H1 (cell line): ENCODE data around the gene TTC32. TPM values are rescaled to one million over a fixed set of nuclear protein-coding genes. Genes with fewer than 3 reads are reported as not detected.

ENCODE experiments used
- CTCF ChIA-PET: fragments of 300-600 bp; sonication (Branson Sonifier 250); formaldehyde crosslinking; loops from one replicate; lab custom pipeline; 2021; ENCODE audit not compliant: partially characterized antibody; lab: Charles Lee
- POLR2A ChIA-PET: fragments of 300-600 bp; sonication (Branson Sonifier 250); formaldehyde crosslinking; loops from one replicate; lab custom pipeline; 2021; ENCODE audit warnings: inconsistent platforms; ENCODE audit not compliant: partially characterized antibody; lab: Charles Lee
- DNase-seq, 2 experiments: peaks; one replicate each; pipeline versions ENCODE4 v3.0.0 to v3.0.0-alpha.2; 2010 to 2022; ENCODE audit warnings: low spot score in 2 of 2, low read depth in 1 of 2, mixed read lengths in 1 of 2
- FAIRE-seq: peaks from 2 replicates; lab custom pipeline; 2011; peaks lifted over from hg19 to GRCh38; lab: Jason Lieb, UNC
- H2AFZ ChIP-seq: 2 replicates; pipeline ENCODE4 v1.8.1; 2012; ENCODE audit warnings: low read length, inconsistent platforms
- H2AK5ac ChIP-seq: 2 replicates; pipeline ENCODE4 v1.6.1; 2013; ENCODE audit warnings: low read depth, low read length
- H2BK120ac ChIP-seq: replicated peaks from 2 replicates; pipeline ENCODE3; 2013; ENCODE audit warnings: low read depth, low read length, inconsistent platforms
- H2BK12ac ChIP-seq: 2 replicates; pipeline ENCODE4 v1.6.1; 2013; ENCODE audit warnings: low read depth, low read length
- H2BK15ac ChIP-seq: 2 replicates; pipeline ENCODE4 v1.6.1; 2013; ENCODE audit warnings: low read length
- H2BK20ac ChIP-seq: 2 replicates; pipeline ENCODE4 v1.6.1; 2013; ENCODE audit warnings: low read length
- H2BK5ac ChIP-seq: 2 replicates; pipeline ENCODE4 v1.6.1; 2013; ENCODE audit warnings: low read depth, low read length
- H3K14ac ChIP-seq: 2 replicates; pipeline ENCODE4 v1.6.1; 2013; ENCODE audit warnings: inconsistent platforms; ENCODE audit not compliant: insufficient read length
- H3K18ac ChIP-seq: 2 replicates; pipeline ENCODE4 v1.6.1; 2013; ENCODE audit warnings: low read length; ENCODE audit errors: extremely low read depth
- H3K23ac ChIP-seq: 2 replicates; pipeline ENCODE4 v1.6.1; 2013; ENCODE audit warnings: inconsistent platforms; ENCODE audit not compliant: insufficient read length
- H3K23me2 ChIP-seq: 2 replicates; pipeline ENCODE4 v1.6.1; 2013; ENCODE audit warnings: low read depth, low read length
- H3K27ac ChIP-seq: 2 replicates; pipeline ENCODE4 v1.6.1; 2011; ENCODE audit warnings: low read depth, low read length, inconsistent platforms
- H3K27me3 ChIP-seq, 4 experiments: replicated peaks in 1 of 4; 1 replicate in 1 of 4; 2 replicates in 3 of 4; pipeline versions ENCODE4 v1.6.1 to v1.8.1; 2011 to 2013; ENCODE audit warnings: low read length in 3 of 4, mild to moderate bottlenecking in 3 of 4, inconsistent platforms in 2 of 4, mixed read lengths in 2 of 4, moderate library complexity in 1 of 4; ENCODE audit not compliant: control insufficient read depth in 3 of 4, insufficient read depth in 3 of 4; ENCODE audit errors: extremely low read depth in 1 of 4
- H3K36me3 ChIP-seq, 4 experiments: 2 replicates each; pipeline versions ENCODE4 v1.6.1 to v1.8.1; 2011 to 2013; ENCODE audit warnings: mild to moderate bottlenecking in 4 of 4, low read length in 3 of 4, moderate library complexity in 2 of 4, control low read depth in 1 of 4, inconsistent platforms in 1 of 4; ENCODE audit not compliant: insufficient read depth in 4 of 4, control insufficient read depth in 2 of 4
- H3K4ac ChIP-seq: replicated peaks from 2 replicates; pipeline ENCODE3; 2013; ENCODE audit warnings: low read length, low read depth, mixed read lengths, inconsistent platforms; ENCODE audit not compliant: insufficient read length
- H3K4me1 ChIP-seq, 4 experiments: replicated peaks in 1 of 4; 1 replicate in 1 of 4; 2 replicates in 3 of 4; pipeline versions ENCODE4 v1.6.1 to v1.8.1; 2011 to 2013; ENCODE audit warnings: low read length in 3 of 4, inconsistent platforms in 2 of 4, mixed read lengths in 1 of 4; ENCODE audit not compliant: insufficient read depth in 4 of 4, control insufficient read depth in 3 of 4
- H3K4me2 ChIP-seq, 2 experiments: 2 replicates each; pipeline versions ENCODE4 v1.6.1 to v1.8.1; 2011 to 2013; ENCODE audit warnings: low read depth in 2 of 2, low read length in 2 of 2, control low read depth in 1 of 2, inconsistent platforms in 1 of 2, mild to moderate bottlenecking in 1 of 2; ENCODE audit not compliant: insufficient read depth in 1 of 2
- H3K4me3 ChIP-seq, 4 experiments: fragments of 200-600, 300-600 bp in 1 of 4; sonication (generic), shearing (Covaris generic), sonication (Bioruptor Twin) in 1 of 4; 2 replicates each; pipeline versions ENCODE4 v1.5.1 to v1.8.1; 2011 to 2016; ENCODE audit warnings: low read length in 4 of 4, low read depth in 3 of 4, control low read depth in 2 of 4, inconsistent platforms in 2 of 4, mild to moderate bottlenecking in 2 of 4, mixed read lengths in 1 of 4, moderate library complexity in 1 of 4; ENCODE audit not compliant: insufficient read depth in 2 of 4; ENCODE audit errors: extremely low read depth in 1 of 4
- H3K56ac ChIP-seq: replicated peaks from 2 replicates; pipeline ENCODE3; 2013; ENCODE audit warnings: low read depth, mild to moderate bottlenecking, mixed read lengths, low read length, inconsistent platforms; ENCODE audit not compliant: insufficient read length
- H3K79me1 ChIP-seq: 2 replicates; pipeline ENCODE4 v1.6.1; 2013; ENCODE audit warnings: low read depth, low read length, control low read depth
- H3K79me2 ChIP-seq, 2 experiments: 2 replicates each; pipeline versions ENCODE4 v1.6.1 to v1.8.1; 2012 to 2013; ENCODE audit warnings: low read length in 2 of 2, mild to moderate bottlenecking in 2 of 2, inconsistent platforms in 1 of 2; ENCODE audit not compliant: insufficient read depth in 2 of 2, control insufficient read depth in 1 of 2
- H3K9ac ChIP-seq, 4 experiments: replicated peaks in 1 of 4; 1 replicate in 1 of 4; 2 replicates in 3 of 4; pipeline versions ENCODE4 v1.6.1 to v1.8.1; 2011 to 2013; ENCODE audit warnings: low read depth in 3 of 4, low read length in 3 of 4, control low read depth in 2 of 4, mild to moderate bottlenecking in 2 of 4, moderate library complexity in 2 of 4, inconsistent platforms in 1 of 4; ENCODE audit errors: extremely low read depth in 1 of 4
- H3K9me3 ChIP-seq, 2 experiments: 2 replicates each; pipeline versions ENCODE4 v1.6.1 to v1.8.1; 2012 to 2013; ENCODE audit warnings: mild to moderate bottlenecking in 2 of 2, moderate library complexity in 2 of 2, control low read depth in 1 of 2, inconsistent platforms in 1 of 2, low read depth in 1 of 2, low read length in 1 of 2, mixed read lengths in 1 of 2; ENCODE audit not compliant: insufficient read depth in 2 of 2
- H4K20me1 ChIP-seq, 2 experiments: replicated peaks in 1 of 2; 2 replicates each; pipeline versions ENCODE3 to v1.8.1; 2011 to 2013; ENCODE audit warnings: inconsistent platforms in 2 of 2, low read length in 2 of 2, mild to moderate bottlenecking in 1 of 2; ENCODE audit not compliant: insufficient read depth in 2 of 2, control insufficient read depth in 1 of 2
- H4K5ac ChIP-seq: 2 replicates; pipeline ENCODE4 v1.6.1; 2013; ENCODE audit warnings: low read length, low read depth, mixed read lengths, inconsistent platforms; ENCODE audit not compliant: insufficient read length
- H4K8ac ChIP-seq: 2 replicates; pipeline ENCODE4 v1.8.0; 2013; ENCODE audit warnings: mild to moderate bottlenecking, moderate library complexity, low read length, inconsistent platforms; ENCODE audit not compliant: insufficient read depth; ENCODE audit errors: extremely low read depth
- H4K91ac ChIP-seq: replicated peaks from 2 replicates; pipeline ENCODE3; 2013; ENCODE audit warnings: low read length, mixed read lengths, inconsistent platforms; ENCODE audit not compliant: insufficient read length
- ASH2L ChIP-seq: fragments of 200-600, 300-600 bp; sonication (generic); IDR thresholded peaks from one replicate; pipeline ENCODE4 v1.7.1; 2017; ENCODE audit warnings: low read length
- BACH1 ChIP-seq: IDR thresholded peaks from 2 replicates; pipeline ENCODE4 v1.6.1; 2012; ENCODE audit warnings: low read length, improper control_type of control experiment
- BCL11A ChIP-seq, 2 experiments: IDR thresholded peaks; one replicate each; pipeline ENCODE4 v1.6.1; 2011; ENCODE audit warnings: low read depth in 2 of 2, low read length in 2 of 2, mild to moderate bottlenecking in 2 of 2
- CEBPB ChIP-seq: IDR thresholded peaks from 2 replicates; pipeline ENCODE4 v1.6.1; 2012; ENCODE audit warnings: low read depth, low read length
- CHD1 ChIP-seq: IDR thresholded peaks from 2 replicates; pipeline ENCODE4 v1.6.1; 2012; ENCODE audit warnings: low read depth, low read length, improper control_type of control experiment
- CREB1 ChIP-seq: IDR thresholded peaks from 2 replicates; pipeline ENCODE4 v1.6.1; 2012; ENCODE audit warnings: inconsistent platforms
- GABPA ChIP-seq: IDR thresholded peaks from 2 replicates; pipeline ENCODE4 v1.6.1; 2011; ENCODE audit warnings: mild to moderate bottlenecking, low read length, moderate library complexity, borderline replicate concordance; ENCODE audit not compliant: insufficient read depth
- KDM1A ChIP-seq: fragments of 200-600, 300-600 bp; sonication (generic); IDR thresholded peaks from 2 replicates; pipeline ENCODE4 v1.7.1; 2016; ENCODE audit warnings: mild to moderate bottlenecking, low read length, borderline replicate concordance
- POLR2A ChIP-seq, 2 experiments: IDR thresholded peaks; 1 replicate in 1 of 2; 2 replicates in 1 of 2; pipeline ENCODE4 v1.6.1; 2011; ENCODE audit warnings: low read depth in 2 of 2, low read length in 2 of 2, mild to moderate bottlenecking in 2 of 2; ENCODE audit errors: control extremely low read depth in 1 of 2
- POLR2AphosphoS5 ChIP-seq: IDR thresholded peaks from 2 replicates; pipeline ENCODE4 v1.6.1; 2011; ENCODE audit warnings: low read depth, low read length
- RAD21 ChIP-seq, 2 experiments: IDR thresholded peaks in 1 of 2; conservative IDR thresholded peaks in 1 of 2; 2 replicates each; pipeline ENCODE4 v1.6.1; 2011; ENCODE audit warnings: low read depth in 2 of 2, low read length in 2 of 2, improper control_type of control experiment in 1 of 2, inconsistent platforms in 1 of 2, mild to moderate bottlenecking in 1 of 2, moderate library complexity in 1 of 2
- SIN3A ChIP-seq, 2 experiments: IDR thresholded peaks in 1 of 2; conservative IDR thresholded peaks in 1 of 2; 2 replicates each; pipeline ENCODE4 v1.6.1; 2011 to 2012; ENCODE audit warnings: low read length in 2 of 2, improper control_type of control experiment in 1 of 2, low read depth in 1 of 2, mild to moderate bottlenecking in 1 of 2
- SP1 ChIP-seq: IDR thresholded peaks from 2 replicates; pipeline ENCODE4 v1.6.1; 2011; ENCODE audit warnings: low read depth, low read length
- SP4 ChIP-seq: IDR thresholded peaks from 2 replicates; pipeline ENCODE4 v1.6.1; 2012; ENCODE audit warnings: low read length, inconsistent platforms
- SRF ChIP-seq: IDR thresholded peaks from 2 replicates; pipeline ENCODE4 v1.6.1; 2011; ENCODE audit warnings: mild to moderate bottlenecking, low read depth, low read length, moderate library complexity
- TBP ChIP-seq: IDR thresholded peaks from 2 replicates; pipeline ENCODE4 v1.6.1; 2011; ENCODE audit warnings: low read depth, low read length, improper control_type of control experiment
- TCF12 ChIP-seq: IDR thresholded peaks from 2 replicates; pipeline ENCODE4 v1.6.1; 2011; ENCODE audit warnings: low read depth, mild to moderate bottlenecking, low read length
- WGBS, 2 experiments: shearing (Covaris generic) in 1 of 2; methylation state at CpG; one replicate each; pipeline versions ENCODE4 v1.1.6 to v1.1.7; 2013 to 2015; ENCODE audit warnings: low lambda C conversion rate in 2 of 2, mixed read lengths in 2 of 2, inconsistent platforms in 1 of 2, low coverage in 1 of 2, missing lambda C conversion rate in 1 of 2; ENCODE audit not compliant: insufficient replicate concordance in 2 of 2, insufficient coverage in 1 of 2, insufficient read length in 1 of 2; ENCODE audit errors: extremely low coverage in 1 of 2, missing lambda C conversion rate in 1 of 2; 5-methylcytosine and 5-hydroxymethylcytosine counted together
- polyA plus RNA-seq, 7 experiments: library from polyadenylated mRNA; depleted of rRNA in 3 of 7; stranded (reverse) in 5 of 7; unstranded in 2 of 7; fragments of >200 nt in 5 of 7; fragments of 200-250 nt in 2 of 7; gene quantifications; 1 replicate in 5 of 7; 2 replicates in 1 of 7; 4 replicates in 1 of 7; pipeline versions ENCODE4 v1.2.1 to v1.2.3, GENCODE V29; 2011 to 2013; ENCODE audit warnings: missing spikeins in 2 of 7, mixed read lengths in 2 of 7
- total RNA-seq: library from RNA; stranded (reverse); fragmentation: NEBNext Ultra II Directional; extraction: Animal tissue kit (Norgen Biotek cat#: 25700); gene quantifications from 2 replicates; pipeline ENCODE4 v1.2.1, GENCODE V29; 2021

TTC32 gene
- total and polyA plus RNA-seq, 2 of the 8 experiments (the other 6 are each of a cell fraction or from before 2014, with no cell fraction given), result 6.8 to 8.7 TPM

DNA sequence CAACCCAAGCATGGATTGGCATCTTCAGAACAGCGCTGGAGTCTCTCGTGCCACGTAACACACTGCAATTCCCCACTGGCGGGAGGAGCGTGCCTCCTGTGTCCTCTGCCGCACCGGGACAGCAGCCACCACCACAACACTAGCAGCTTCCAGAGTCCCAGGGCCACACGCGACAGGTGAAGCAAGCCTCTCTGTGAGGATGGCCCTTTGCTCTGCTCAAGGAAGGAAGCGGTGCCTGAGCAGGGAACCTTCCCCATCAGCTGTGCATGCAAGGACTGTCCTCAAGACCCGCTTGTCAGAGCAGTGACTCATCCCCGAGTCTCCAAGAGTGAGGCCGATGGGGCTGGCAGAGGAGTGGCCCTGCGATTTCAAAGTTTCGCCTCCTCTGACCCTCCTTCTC is 44.0 kb downstream of the TTC32 start:
- no peaks in the 10 kb centered on the region for H3K27me3 ChIP-seq
- WGBS, 2 experiments, result 88% methylated on average over 15 of the region's 15 CpGs; no CpG with 5 or more reads in 1 of the 2 experiments
- no peak for FAIRE-seq
- no peaks in the 10 kb centered on the region for H3K9me3 ChIP-seq
- no peak overlapping the region for H2AK5ac ChIP-seq
- no peak overlapping the region for H2BK120ac ChIP-seq
- no peak overlapping the region for H2AFZ ChIP-seq
- no peak for DNase-seq
- H3K4me2 ChIP-seq, result no peak overlapping the region
- no peak overlapping the region for H3K23ac ChIP-seq
- no peak overlapping the region for H3K9ac ChIP-seq
- ChIA-PET CTCF (interaction anchor here (0.5 to 2.2 kb wide), 15 partner anchors 11 to 1149 kb away, joined by 3 to 11 read pairs (median 3); partner anchors contain the start of gene OSR1), POLR2A (no interaction called here)
- no peak overlapping the region for H3K14ac ChIP-seq
- no peaks in the 10 kb centered on the region for H3K79me1 ChIP-seq
- no peak overlapping the region for H3K4ac ChIP-seq
- no peaks in the 10 kb centered on the region for H3K79me2 ChIP-seq
- no peak overlapping the region for H2BK12ac ChIP-seq
- H4K20me1 ChIP-seq, result no peaks in the 10 kb centered on the region
- no peak overlapping the region for H2BK15ac ChIP-seq
- H4K91ac ChIP-seq, result no peak overlapping the region
- no peak overlapping the region for H4K8ac ChIP-seq
- no peaks in the 10 kb centered on the region for H3K23me2 ChIP-seq
- H3K27ac ChIP-seq, result no peak overlapping the region
- no peak overlapping the region for H3K4me3 ChIP-seq
- H3K4me1 ChIP-seq, result no peaks in the 10 kb centered on the region
- no peak overlapping the region for H4K5ac ChIP-seq
- no peak overlapping the region for H2BK20ac ChIP-seq
- H3K36me3 ChIP-seq, result no peaks in the 10 kb centered on the region
- no peak overlapping the region for H3K56ac ChIP-seq
- no peak overlapping the region for H3K18ac ChIP-seq
- no peak overlapping the region for H2BK5ac ChIP-seq
- TF ChIP-seq BCL11A (IDR thresholded peaks at IDR 0.05; ENCODE audit: low read depth in 2 of 2, low read length in 2 of 2) (no peak), SP4 (no peak), TBP (no peak), CREB1 (no peak), POLR2AphosphoS5 (no peak), CEBPB (no peak), KDM1A (no peak), BACH1 (no peak), TCF12 (no peak), POLR2A (IDR thresholded peaks at IDR 0.05; ENCODE audit: control extremely low read depth in 1 of 2, low read depth in 2 of 2, low read length in 2 of 2) (no peak), ASH2L (no peak), RAD21 (IDR thresholded peaks at IDR 0.05 in 1 of 2, conservative IDR thresholded peaks at IDR 0.05 in 1 of 2; ENCODE audit: low read depth in 2 of 2, low read length in 2 of 2) (no peak), CHD1 (no peak), SRF (no peak), GABPA (no peak), SIN3A (conservative IDR thresholded peaks at IDR 0.05 in 1 of 2, IDR thresholded peaks at IDR 0.05 in 1 of 2; ENCODE audit: low read depth in 1 of 2, low read length in 2 of 2) (no peak), SP1 (no peak)
